NCI-H2227 treated with DMSO at 0.1 percent for 48 hours (cell line): ENCODE data around the gene OSCP1.
A peak's percentile ranks its signal among the peaks of the same experiment; 100 is the strongest.

ENCODE experiments used
- DNase-seq: peaks from one replicate; lab custom pipeline; 2025; lab: John Stamatoyannopoulos, UW

OSCP1 gene

GRCh38 chr1:36472656-36473055 lies 22.4 kb upstream of the OSCP1 start:
- no peak for DNase-seq

DNA sequence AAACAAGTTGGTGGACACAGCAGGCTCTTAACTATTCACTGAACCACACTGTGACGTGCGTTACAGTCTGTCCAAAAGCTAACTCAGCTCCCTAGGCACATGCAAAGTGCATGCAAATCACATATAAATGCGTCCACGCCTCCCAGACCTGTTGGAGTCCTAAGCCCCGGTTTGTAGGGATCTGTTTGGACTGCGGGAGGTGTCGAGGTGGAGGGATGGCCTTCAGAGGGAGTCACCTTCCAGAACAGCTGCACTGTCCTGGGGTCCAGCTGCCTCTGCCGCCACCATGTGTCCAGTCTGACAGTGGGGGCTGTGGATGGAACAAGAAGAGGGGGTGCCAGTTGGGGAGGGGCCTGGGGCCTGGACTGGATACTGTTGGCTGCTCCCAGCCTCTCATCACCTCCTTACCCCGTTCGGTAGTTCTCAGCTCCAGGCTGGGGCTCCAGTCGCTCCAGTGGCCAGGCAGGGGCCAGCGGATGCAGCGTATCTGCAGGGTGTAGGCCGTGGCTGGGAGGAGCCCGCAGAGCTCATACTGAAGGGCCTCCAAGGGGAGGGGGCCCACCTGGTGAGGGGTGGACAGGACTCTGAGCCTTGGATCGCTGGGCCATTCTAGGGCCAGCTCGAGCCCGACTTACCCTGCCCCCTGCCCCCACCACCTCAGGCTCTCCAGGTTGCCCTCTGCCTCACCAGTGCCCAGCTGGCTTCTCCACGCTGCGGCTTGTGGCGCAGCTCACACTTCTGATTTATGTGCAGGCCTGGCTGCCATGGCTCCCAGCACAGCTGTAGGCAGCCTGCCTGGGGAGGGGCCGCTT lies 21.8 kb upstream of the OSCP1 start:
- no peak for DNase-seq

DNA sequence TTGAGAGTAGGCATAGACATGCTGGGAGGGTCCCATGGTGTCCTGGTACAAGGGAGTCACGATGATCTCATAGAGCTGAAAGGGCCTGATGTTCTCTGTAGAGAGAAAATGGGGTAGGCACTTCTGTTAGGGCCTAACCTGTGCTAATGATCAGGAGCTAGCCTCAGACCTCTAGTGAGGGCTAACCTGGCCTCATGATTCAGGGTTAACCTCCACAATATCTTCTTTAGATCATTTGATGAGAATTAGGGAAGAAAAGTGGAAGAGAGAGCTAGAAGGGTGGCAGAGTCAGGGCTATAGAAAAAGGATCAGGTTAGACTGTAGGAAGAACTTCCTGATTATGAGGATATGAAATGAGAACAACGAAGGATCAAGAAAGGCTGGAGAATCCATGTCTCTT lies 18.9 kb upstream of the OSCP1 start:
- no peak for DNase-seq

GRCh38 chr1:36467700-36468455 lies 17.6 kb upstream of the OSCP1 start:
- no peak for DNase-seq

- no peak for DNase-seq
Measured at GRCh38 chr1:36467027-36467410, 16.8 kb upstream of the OSCP1 start.

DNA sequence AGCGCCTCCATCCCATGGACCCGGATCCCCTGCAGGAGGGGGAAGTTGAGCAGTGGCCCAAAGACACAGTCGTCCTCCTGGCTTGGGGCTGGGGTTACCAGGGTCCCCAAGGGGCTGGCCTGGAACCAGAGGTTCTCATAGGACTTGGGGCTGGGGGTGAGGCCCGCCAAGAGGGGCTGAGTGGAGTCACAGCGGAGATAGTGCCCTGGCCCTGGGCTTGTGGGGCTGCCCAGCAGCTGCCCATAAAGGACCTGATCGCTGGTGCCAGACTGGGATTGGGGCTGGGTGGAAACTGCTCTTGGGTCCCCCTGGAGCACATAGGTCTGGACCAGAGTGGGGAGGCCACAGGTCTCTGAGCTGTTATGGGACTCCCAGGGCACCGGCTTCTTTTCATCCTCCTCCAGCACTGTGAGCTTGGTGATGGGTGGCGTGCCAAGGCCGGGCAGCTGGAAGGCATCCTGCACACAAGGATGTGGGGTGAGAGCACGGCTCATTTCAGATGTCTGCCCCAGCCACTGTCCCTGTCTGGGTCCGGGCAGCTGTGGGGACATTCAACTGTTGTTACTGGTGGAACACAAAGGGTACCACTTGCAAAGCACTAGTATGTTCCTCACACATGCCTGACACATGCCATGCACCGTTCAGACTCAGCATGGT lies 16.2 kb upstream of the OSCP1 start:
- no peak for DNase-seq

DNA sequence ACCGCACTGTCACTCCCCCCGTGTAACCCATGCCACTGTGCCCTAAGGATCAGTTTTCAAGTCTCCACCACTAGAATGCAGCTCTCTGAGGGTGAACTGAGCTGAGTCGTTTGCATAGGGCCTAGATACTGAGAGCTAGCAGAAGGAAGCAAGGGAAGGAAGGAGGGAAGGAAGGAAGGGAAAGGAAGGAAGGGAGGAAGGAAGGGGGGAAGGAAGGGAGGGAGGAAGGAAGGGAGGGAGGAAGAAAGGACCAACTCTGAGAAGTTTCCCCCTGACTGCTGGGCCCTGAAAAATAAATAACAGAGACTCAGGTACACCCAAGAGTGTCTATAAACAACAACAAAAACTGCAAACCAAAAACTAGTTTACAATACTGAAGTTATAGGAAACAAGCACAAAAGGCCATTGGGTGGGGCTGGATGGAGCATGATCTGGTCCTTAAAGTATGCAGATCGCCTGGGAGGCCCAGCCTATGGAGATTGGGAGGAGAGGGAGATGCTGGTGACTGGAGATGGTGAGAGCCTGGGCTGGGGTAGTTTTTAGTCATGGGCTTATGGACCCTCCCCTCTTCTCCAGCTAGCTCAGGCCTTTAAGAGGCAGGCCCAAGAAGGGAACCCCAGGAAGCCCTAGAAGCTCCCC lies 15.6 kb upstream of the OSCP1 start:
- DNase-seq: no peak

DNA sequence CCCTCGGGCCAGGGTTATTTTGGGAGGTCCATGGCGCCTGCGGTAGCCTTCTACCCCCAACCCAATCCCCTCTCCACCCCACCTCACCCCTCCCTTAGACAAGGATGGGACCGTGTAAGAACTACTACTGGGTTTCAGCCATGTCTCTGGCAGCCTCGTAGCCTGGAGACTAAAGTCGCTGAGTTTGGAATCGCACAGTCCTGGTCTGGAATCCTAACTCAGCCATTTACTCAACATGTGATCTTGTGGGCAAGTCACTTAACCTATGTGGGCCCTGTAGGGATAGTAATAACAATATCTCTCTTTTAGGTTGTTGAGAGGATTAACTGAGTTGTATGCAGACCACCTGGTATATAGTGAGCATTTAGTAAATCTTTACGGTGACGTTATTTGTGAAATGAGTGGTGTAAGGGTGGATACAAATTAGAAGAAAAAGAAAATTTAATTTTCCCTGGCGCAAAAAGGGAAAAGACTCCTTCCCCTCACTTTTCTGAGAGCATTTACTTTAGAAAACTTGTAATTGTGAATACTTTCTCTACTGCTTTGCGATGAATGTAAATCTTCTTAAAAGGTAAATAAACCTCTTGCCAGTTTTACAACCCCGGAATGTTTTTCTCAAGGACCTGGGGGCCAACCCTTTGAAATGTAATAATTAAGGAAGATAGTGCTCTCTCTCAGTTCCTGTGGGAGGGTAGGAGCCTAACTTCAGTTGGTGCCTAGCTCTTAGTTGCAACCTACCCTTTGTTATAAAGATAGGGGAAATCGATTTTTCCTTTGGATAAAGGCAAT lies 14.5 kb upstream of the OSCP1 start:
- DNase-seq: no peak

GRCh38 chr1:36463803-36464604 lies 13.8 kb upstream of the OSCP1 start, which contains the start of gene MRPS15:
Gene MRPS15 (minus strand): TSS chr1:36464384. CDS start chr1:36464275, 109 bp downstream.
- peak; percentile 95 for DNase-seq

DNA sequence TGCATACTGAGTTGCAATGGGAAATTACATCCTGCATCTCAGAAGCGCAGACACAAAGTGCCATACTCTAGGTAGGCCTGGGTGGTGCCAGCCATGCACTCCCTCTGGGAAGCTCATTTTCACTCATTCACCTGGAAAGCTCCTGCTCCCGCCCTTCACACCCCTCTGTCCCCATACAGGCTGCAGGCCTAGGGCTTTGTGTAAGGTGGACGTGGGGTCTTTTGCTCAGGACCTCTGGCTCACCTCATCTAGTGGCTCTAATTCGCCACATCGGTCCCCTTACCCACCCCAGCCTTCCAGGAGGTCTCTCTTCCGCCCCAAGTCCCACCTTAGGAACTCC lies 13.2 kb upstream of the OSCP1 start:
- no peak for DNase-seq

- DNase-seq: no peak
Measured at GRCh38 chr1:36458910-36459309, 8.7 kb upstream of the OSCP1 start.

- no peak for DNase-seq
Measured at GRCh38 chr1:36457691-36458090, 7.4 kb upstream of the OSCP1 start.

- DNase-seq: no peak
Measured at GRCh38 chr1:36456391-36456928, 6.2 kb upstream of the OSCP1 start.

DNA sequence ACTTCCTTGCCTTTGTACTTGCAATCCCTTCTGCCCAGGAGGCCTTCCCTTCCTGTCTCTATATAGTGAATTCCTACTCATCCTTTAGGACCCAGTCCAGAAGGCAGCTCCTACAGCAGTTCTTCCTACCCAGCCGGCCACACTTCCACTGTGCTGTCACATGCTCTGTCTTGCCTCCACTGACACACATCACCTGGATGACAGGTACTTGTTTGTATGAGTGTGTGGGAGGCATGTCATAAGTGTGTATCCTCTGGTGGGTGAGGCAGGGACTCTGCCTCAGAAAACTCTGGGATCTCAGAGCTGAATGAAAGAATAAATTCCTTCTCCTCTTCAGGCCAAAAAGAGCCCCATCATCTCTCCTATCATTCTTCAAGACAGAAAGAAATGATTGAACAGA lies 5.1 kb upstream of the OSCP1 start:
- DNase-seq: no peak

DNA sequence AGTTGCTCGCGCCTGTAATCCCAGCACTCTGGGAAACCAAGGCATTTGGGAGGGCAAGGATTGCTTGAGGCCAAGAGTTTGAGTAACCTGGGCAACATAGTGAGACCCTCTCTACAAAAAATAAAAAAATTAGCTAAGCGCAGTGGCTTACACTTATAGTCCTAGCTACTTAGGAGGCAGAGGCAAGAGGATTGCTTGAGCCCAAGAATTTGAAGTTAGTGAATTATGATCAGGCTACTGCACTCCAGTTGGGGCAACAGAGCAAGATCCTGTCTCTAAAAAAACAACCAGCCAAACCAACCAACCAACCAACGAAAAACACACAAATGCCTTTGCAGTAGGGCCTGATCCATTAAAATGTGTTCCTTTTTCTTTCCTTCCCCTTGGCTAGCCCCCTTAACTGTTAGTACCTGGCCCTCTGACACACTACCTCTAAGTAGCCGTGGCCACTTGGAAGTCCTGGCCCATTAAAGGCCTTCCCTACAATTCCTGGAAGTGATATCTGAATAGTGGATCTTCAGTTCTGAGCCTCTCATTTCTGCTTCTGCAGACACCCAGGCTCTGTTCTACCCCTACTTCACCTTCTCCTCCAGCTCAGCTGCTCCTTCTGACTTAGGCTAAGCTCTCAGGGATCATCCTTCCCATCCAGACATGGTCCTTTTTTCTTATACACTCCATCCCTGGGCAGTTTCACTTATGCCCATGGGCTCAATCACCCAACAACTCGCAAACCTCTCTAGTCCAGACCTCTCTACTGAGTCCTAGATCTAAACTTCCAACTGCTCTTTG lies 3.5 kb upstream of the OSCP1 start:
- no peak for DNase-seq

- no peak for DNase-seq
Measured at GRCh38 chr1:36453051-36453450, 2.8 kb upstream of the OSCP1 start.

DNA sequence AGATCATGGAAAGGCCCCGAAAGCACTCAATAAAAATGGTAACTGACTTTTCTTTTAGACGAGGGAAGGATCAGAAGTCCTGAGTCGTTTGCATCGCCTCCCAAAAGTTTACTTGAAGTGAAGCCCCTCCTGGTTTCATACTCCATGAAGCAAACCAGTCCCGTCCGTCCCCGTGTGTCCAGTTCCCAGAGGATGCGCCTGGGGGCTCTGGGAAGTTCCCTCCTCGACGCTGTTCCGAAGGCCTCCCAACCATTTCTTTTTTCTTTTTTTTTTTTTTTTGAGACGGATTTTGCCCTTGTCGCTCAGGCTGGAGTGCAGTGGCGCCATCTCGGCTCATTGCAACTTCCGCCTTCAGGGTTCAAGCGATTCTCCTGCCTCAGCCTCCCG lies 661 bp upstream of the OSCP1 start:
- no peak for DNase-seq

DNA sequence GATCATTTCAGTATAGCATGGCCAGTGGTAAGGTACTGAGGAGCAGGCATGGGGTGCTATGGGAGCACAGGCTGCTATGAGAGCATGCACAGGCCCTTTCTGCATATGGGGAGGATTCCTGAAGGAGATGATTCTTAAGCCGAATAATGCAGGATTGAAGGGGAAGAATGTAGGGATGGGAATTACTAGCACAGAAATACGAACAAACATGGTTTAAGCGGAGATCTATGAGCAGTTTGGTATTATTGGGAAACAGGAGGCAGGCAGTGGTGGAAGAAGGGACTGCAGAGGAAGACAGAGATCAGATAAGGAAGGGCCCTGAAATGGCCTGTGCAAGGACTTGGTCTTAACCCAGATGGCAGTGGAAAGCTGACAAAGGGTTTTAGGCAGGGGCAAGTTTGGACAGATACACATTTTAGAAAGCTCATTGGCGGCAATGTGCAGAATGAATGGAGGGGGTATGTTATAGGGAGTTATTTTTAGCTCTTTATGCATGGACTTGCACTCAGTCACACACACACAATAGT lies 1.7 kb downstream of the OSCP1 start:
- no peak for DNase-seq

- DNase-seq: no peak
Measured at GRCh38 chr1:36447450-36447849, 2.8 kb downstream of the OSCP1 start.

DNA sequence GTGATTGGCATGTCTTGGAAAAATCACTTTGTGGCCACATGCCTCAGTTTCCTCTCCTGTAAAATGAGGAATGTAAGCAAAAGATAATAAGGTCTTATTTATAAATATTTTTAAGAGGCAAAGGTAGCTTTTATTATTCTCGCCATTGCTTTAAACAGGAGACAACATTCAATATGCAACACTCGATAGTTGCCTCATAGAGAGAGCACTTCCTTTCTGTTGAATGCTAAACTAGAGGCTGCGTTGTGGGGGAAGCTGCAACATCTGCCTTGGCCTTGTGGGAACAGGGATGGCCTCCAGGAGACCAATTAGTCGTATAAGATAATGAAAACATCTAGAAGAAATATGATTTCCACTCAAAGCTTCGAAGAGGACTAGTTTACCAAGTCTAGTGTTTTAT lies 3.5 kb downstream of the OSCP1 start:
- no peak for DNase-seq
